ENCODE measurements around the gene SAMD14.
A peak's percentile ranks its signal among the peaks of the same experiment; 100 is the strongest.

The SAMD14 gene

GRCh38 chr17:50097455-50097854 is 32.5 kb downstream of the SAMD14 start:
- DNase-seq (ENCODE audit: low read depth in 2 of 2) = no peak

GRCh38 chr17:50096758-50097157 is 33.2 kb downstream of the SAMD14 start:
- no peak for DNase-seq (ENCODE audit: low read depth in 2 of 2)

- no peak for DNase-seq (ENCODE audit: low read depth in 2 of 2)
These were observed 33.9 kb downstream of the SAMD14 start for GRCh38 chr17:50096092-50096491.

- no peak for DNase-seq (ENCODE audit: low read depth in 2 of 2)
These were observed 34.3 kb downstream of the SAMD14 start for GRCh38 chr17:50095626-50096037.

- DNase-seq (ENCODE audit: low read depth in 2 of 2) = peak; percentile 87 to 91
These were observed 35.0 kb downstream of the SAMD14 start, which contains the start of gene PDK2 for GRCh38 chr17:50094753-50095619. PDK2 (plus strand) TSS chr17:50095351; CDS start chr17:50095436, 85 bp downstream.

- DNase-seq (ENCODE audit: low read depth in 2 of 2) = peak; percentile 81 to 92
These were observed 35.7 kb downstream of the SAMD14 start for GRCh38 chr17:50094243-50094752.

- DNase-seq (ENCODE audit: low read depth in 2 of 2) = no peak
These were observed 36.2 kb downstream of the SAMD14 start for GRCh38 chr17:50093807-50094206.

GRCh38 chr17:50093246-50093645 is 36.7 kb downstream of the SAMD14 start:
- DNase-seq (ENCODE audit: low read depth in 2 of 2) = no peak

GRCh38 chr17:50091918-50092285 is 38.1 kb downstream of the SAMD14 start:
- DNase-seq (ENCODE audit: low read depth in 2 of 2) = no peak

- no peak for DNase-seq (ENCODE audit: low read depth in 2 of 2)
These were observed 38.7 kb downstream of the SAMD14 start for GRCh38 chr17:50090971-50091917.

- no peak for DNase-seq (ENCODE audit: low read depth in 2 of 2)
These were observed 39.9 kb downstream of the SAMD14 start for GRCh38 chr17:50090071-50090470.

- no peak for DNase-seq (ENCODE audit: low read depth in 2 of 2)
These were observed 40.8 kb downstream of the SAMD14 start for GRCh38 chr17:50088952-50089825.

GRCh38 chr17:50087912-50088405 is 42.0 kb downstream of the SAMD14 start:
- DNase-seq (ENCODE audit: low read depth in 2 of 2) = no peak

GRCh38 chr17:50087246-50087911 is 42.6 kb downstream of the SAMD14 start:
- DNase-seq (ENCODE audit: low read depth in 2 of 2) = peak; percentile 46 to 60

GRCh38 chr17:50081757-50082156 is 48.2 kb downstream of the SAMD14 start:
- DNase-seq (ENCODE audit: low read depth in 2 of 2) = no peak

GRCh38 chr17:50080827-50081226 is 49.1 kb downstream of the SAMD14 start:
- DNase-seq (ENCODE audit: low read depth in 2 of 2) = no peak

- no peak for DNase-seq (ENCODE audit: low read depth in 2 of 2)
These were observed 49.9 kb downstream of the SAMD14 start for GRCh38 chr17:50080096-50080480.

- no peak for DNase-seq (ENCODE audit: low read depth in 2 of 2)
These were observed 50.4 kb downstream of the SAMD14 start for GRCh38 chr17:50079334-50080095.

- DNase-seq (ENCODE audit: low read depth in 2 of 2) = no peak
These were observed 51.5 kb downstream of the SAMD14 start for GRCh38 chr17:50078430-50078829.

All from stimulated activated CD4-positive, alpha-beta T cell treated with anti-CD3 and anti-CD28 coated beads, Interleukin-1b, Interleukin-23, amount 100 ng/mL, for 1 hour (primary cell).